Endodermal cell (in vitro differentiated cells): ENCODE results near the gene TTC7B. TPM values are rescaled to one million over a fixed set of nuclear protein-coding genes. Genes with fewer than 3 reads are reported as not detected.

Experiments
- DNase-seq: peaks from one replicate; pipeline ENCODE4 v3.0.0-alpha.2; 2017
- H3K27ac ChIP-seq: 2 replicates; pipeline ENCODE4 v1.5.1; 2013; ENCODE audit warnings: mild to moderate bottlenecking, low read depth, low read length, moderate library complexity
- H3K27me3 ChIP-seq: 2 replicates; pipeline ENCODE4 v1.6.1; 2013; ENCODE audit warnings: mild to moderate bottlenecking, low read length, moderate library complexity; ENCODE audit not compliant: insufficient read depth, control insufficient read depth, poor library complexity, severe bottlenecking
- H3K36me3 ChIP-seq: 2 replicates; pipeline ENCODE4 v1.7.0; 2013; ENCODE audit warnings: mild to moderate bottlenecking, low read length, moderate library complexity; ENCODE audit not compliant: control insufficient read depth, insufficient read depth
- H3K4me1 ChIP-seq: one replicate; pipeline ENCODE4 v1.7.0; 2013; ENCODE audit warnings: low read length; ENCODE audit not compliant: control insufficient read depth, insufficient read depth
- H3K4me3 ChIP-seq: 2 replicates; pipeline ENCODE4 v1.5.1; 2013; ENCODE audit warnings: mild to moderate bottlenecking, low read length, moderate library complexity
- H3K9ac ChIP-seq: 2 replicates; pipeline ENCODE4 v1.6.1; 2013; ENCODE audit warnings: mild to moderate bottlenecking, low read length, moderate library complexity; ENCODE audit not compliant: poor library complexity, severe bottlenecking; ENCODE audit errors: extremely low read depth
- H3K9me3 ChIP-seq: 2 replicates; pipeline ENCODE4 v1.6.1; 2013; ENCODE audit warnings: mild to moderate bottlenecking, low read length, moderate library complexity; ENCODE audit not compliant: control insufficient read depth
- H3K27ac Mint-ChIP-seq: 2 replicates; pipeline ENCODE4 v1.8.0; 2020; ENCODE audit warnings: mixed read lengths
- H3K27me3 Mint-ChIP-seq: 2 replicates; pipeline ENCODE4 v1.8.0; 2021; ENCODE audit warnings: mild to moderate bottlenecking, mixed read lengths; ENCODE audit not compliant: insufficient read depth
- H3K36me3 Mint-ChIP-seq: 2 replicates; pipeline ENCODE4 v1.8.0; 2020; ENCODE audit warnings: low read depth, mixed read lengths
- H3K4me1 Mint-ChIP-seq: 2 replicates; pipeline ENCODE4 v1.8.0; 2020; ENCODE audit warnings: mixed read lengths
- H3K4me3 Mint-ChIP-seq: 2 replicates; pipeline ENCODE4 v1.8.0; 2020; ENCODE audit warnings: mild to moderate bottlenecking, moderate library complexity, mixed read lengths
- H3K9me3 Mint-ChIP-seq: 2 replicates; pipeline ENCODE4 v1.8.0; 2020; ENCODE audit warnings: mild to moderate bottlenecking, mixed read lengths
- CTCF ChIP-seq: fragments of 200-600 bp; sonication (generic); conservative IDR thresholded peaks from 2 replicates; pipeline ENCODE4 v1.5.0; 2021; ENCODE audit warnings: antibody characterized with exemption, mild to moderate bottlenecking
- WGBS, 2 experiments: methylation state at CpG; one replicate each; pipeline versions ENCODE4 v1.1.5 to v1.1.7; 2013; ENCODE audit warnings: missing lambda C conversion rate in 2 of 2, mixed read lengths in 1 of 2; ENCODE audit not compliant: insufficient coverage in 1 of 2, insufficient read length in 1 of 2; 5-methylcytosine and 5-hydroxymethylcytosine counted together
- total RNA-seq, 2 donors: library from RNA; stranded (reverse); fragmentation: NEBNext Ultra II Directional in 1 of 2; extraction: Animal tissue kit (Norgen Biotek cat#: 25700) in 1 of 2; gene quantifications; 2 replicates in 1 of 2; 3 replicates in 1 of 2; pipeline ENCODE4 v1.2.1, GENCODE V29; 2021

Gene TTC7B
- total RNA-seq, 2 donors from 2014 or later = 51.3 to 62.6 TPM

GRCh38 chr14:90514566-90514965 lies 301.7 kb downstream of the TTC7B start:
- no peak overlapping the region for H3K4me3 Mint-ChIP-seq
- H3K36me3 Mint-ChIP-seq = no peaks in the 10 kb centered on the region
- H3K27ac Mint-ChIP-seq = no peak overlapping the region
- TF ChIP-seq CTCF = no peak
- WGBS, 2 experiments = 87 to 93% methylated on average over 2 to 4 of the region's 4 CpGs
- no peaks in the 10 kb centered on the region for H3K4me1 ChIP-seq
- no peak for DNase-seq
- H3K36me3 ChIP-seq = no peaks in the 10 kb centered on the region
- no peaks in the 10 kb centered on the region for H3K9me3 ChIP-seq
- H3K27ac ChIP-seq = no peak overlapping the region
- H3K4me3 ChIP-seq = no peak overlapping the region
- peaks cover 1% of the 10 kb centered on the region for H3K27me3 Mint-ChIP-seq
- no peaks in the 10 kb centered on the region for H3K27me3 ChIP-seq
- H3K4me1 Mint-ChIP-seq = peaks cover 22% of the 10 kb centered on the region
- peaks cover 2% of the 10 kb centered on the region for H3K9me3 Mint-ChIP-seq
- no peak overlapping the region for H3K9ac ChIP-seq

GRCh38 chr14:90514015-90514398 lies 302.2 kb downstream of the TTC7B start:
- no peak for DNase-seq
- Mint-ChIP-seq H3K27ac (no peak overlapping the region), H3K4me3 (no peak overlapping the region), H3K36me3 (no peaks in the 10 kb centered on the region), H3K9me3 (peaks cover 2% of the 10 kb centered on the region), H3K4me1 (peaks cover 22% of the 10 kb centered on the region), H3K27me3 (peaks cover 1% of the 10 kb centered on the region)
- no peak for TF ChIP-seq CTCF
- Histone ChIP-seq H3K9ac (no peak overlapping the region), H3K4me1 (no peaks in the 10 kb centered on the region), H3K27ac (peak overlapping the region; percentile 24), H3K36me3 (no peaks in the 10 kb centered on the region), H3K27me3 (no peaks in the 10 kb centered on the region), H3K4me3 (no peak overlapping the region), H3K9me3 (no peaks in the 10 kb centered on the region)
- WGBS, 2 experiments = 87 to 93% methylated on average over 12 to 15 of the region's 15 CpGs

- peaks cover 22% of the 10 kb centered on the region for H3K4me1 Mint-ChIP-seq
- H3K36me3 Mint-ChIP-seq = no peaks in the 10 kb centered on the region
- peak; percentile 75 for DNase-seq
- no peak overlapping the region for H3K4me3 Mint-ChIP-seq
- H3K9me3 ChIP-seq = no peaks in the 10 kb centered on the region
- peak overlapping the region; percentile 82 for H3K27ac ChIP-seq
- TF ChIP-seq CTCF = no peak
- 73 to 77% methylated on average over 10 to 16 of the region's 16 CpGs for WGBS, 2 experiments
- H3K9me3 Mint-ChIP-seq = no peaks in the 10 kb centered on the region
- no peaks in the 10 kb centered on the region for H3K27me3 ChIP-seq
- H3K27ac Mint-ChIP-seq = peak overlapping the region; percentile 81
- no peak overlapping the region for H3K9ac ChIP-seq
- H3K4me1 ChIP-seq = no peaks in the 10 kb centered on the region
- H3K36me3 ChIP-seq = no peaks in the 10 kb centered on the region
- H3K4me3 ChIP-seq = no peak overlapping the region
- H3K27me3 Mint-ChIP-seq = peaks cover 1% of the 10 kb centered on the region
Measured at GRCh38 chr14:90513161-90514014, 302.8 kb downstream of the TTC7B start.
